H1 (cell line): Measurements from ENCODE around the gene PRKAR2B. TPM values are rescaled to one million over a fixed set of nuclear protein-coding genes. Genes with fewer than 3 reads are reported as not detected.

Experiments
- CTCF ChIA-PET: fragments of 300-600 bp; sonication (Branson Sonifier 250); formaldehyde crosslinking; loops from one replicate; lab custom pipeline; 2021; ENCODE audit not compliant: partially characterized antibody; lab: Charles Lee
- POLR2A ChIA-PET: fragments of 300-600 bp; sonication (Branson Sonifier 250); formaldehyde crosslinking; loops from one replicate; lab custom pipeline; 2021; ENCODE audit warnings: inconsistent platforms; ENCODE audit not compliant: partially characterized antibody; lab: Charles Lee
- DNase-seq, 2 experiments: peaks; one replicate each; pipeline versions ENCODE4 v3.0.0 to v3.0.0-alpha.2; 2010 to 2022; ENCODE audit warnings: low spot score in 2 of 2, low read depth in 1 of 2, mixed read lengths in 1 of 2
- FAIRE-seq: peaks from 2 replicates; lab custom pipeline; 2011; peaks lifted over from hg19 to GRCh38; lab: Jason Lieb, UNC
- H2AFZ ChIP-seq: 2 replicates; pipeline ENCODE4 v1.8.1; 2012; ENCODE audit warnings: low read length, inconsistent platforms
- H2AK5ac ChIP-seq: 2 replicates; pipeline ENCODE4 v1.6.1; 2013; ENCODE audit warnings: low read depth, low read length
- H2BK120ac ChIP-seq: replicated peaks from 2 replicates; pipeline ENCODE3; 2013; ENCODE audit warnings: low read depth, low read length, inconsistent platforms
- H2BK12ac ChIP-seq: 2 replicates; pipeline ENCODE4 v1.6.1; 2013; ENCODE audit warnings: low read depth, low read length
- H2BK15ac ChIP-seq: 2 replicates; pipeline ENCODE4 v1.6.1; 2013; ENCODE audit warnings: low read length
- H2BK20ac ChIP-seq: 2 replicates; pipeline ENCODE4 v1.6.1; 2013; ENCODE audit warnings: low read length
- H2BK5ac ChIP-seq: 2 replicates; pipeline ENCODE4 v1.6.1; 2013; ENCODE audit warnings: low read depth, low read length
- H3K14ac ChIP-seq: 2 replicates; pipeline ENCODE4 v1.6.1; 2013; ENCODE audit warnings: inconsistent platforms; ENCODE audit not compliant: insufficient read length
- H3K18ac ChIP-seq: 2 replicates; pipeline ENCODE4 v1.6.1; 2013; ENCODE audit warnings: low read length; ENCODE audit errors: extremely low read depth
- H3K23ac ChIP-seq: 2 replicates; pipeline ENCODE4 v1.6.1; 2013; ENCODE audit warnings: inconsistent platforms; ENCODE audit not compliant: insufficient read length
- H3K23me2 ChIP-seq: 2 replicates; pipeline ENCODE4 v1.6.1; 2013; ENCODE audit warnings: low read depth, low read length
- H3K27ac ChIP-seq: 2 replicates; pipeline ENCODE4 v1.6.1; 2011; ENCODE audit warnings: low read depth, low read length, inconsistent platforms
- H3K27me3 ChIP-seq, 4 experiments: replicated peaks in 1 of 4; 1 replicate in 1 of 4; 2 replicates in 3 of 4; pipeline versions ENCODE4 v1.6.1 to v1.8.1; 2011 to 2013; ENCODE audit warnings: low read length in 3 of 4, mild to moderate bottlenecking in 3 of 4, inconsistent platforms in 2 of 4, mixed read lengths in 2 of 4, moderate library complexity in 1 of 4; ENCODE audit not compliant: control insufficient read depth in 3 of 4, insufficient read depth in 3 of 4; ENCODE audit errors: extremely low read depth in 1 of 4
- H3K36me3 ChIP-seq, 4 experiments: 2 replicates each; pipeline versions ENCODE4 v1.6.1 to v1.8.1; 2011 to 2013; ENCODE audit warnings: mild to moderate bottlenecking in 4 of 4, low read length in 3 of 4, moderate library complexity in 2 of 4, control low read depth in 1 of 4, inconsistent platforms in 1 of 4; ENCODE audit not compliant: insufficient read depth in 4 of 4, control insufficient read depth in 2 of 4
- H3K4ac ChIP-seq: replicated peaks from 2 replicates; pipeline ENCODE3; 2013; ENCODE audit warnings: low read length, low read depth, mixed read lengths, inconsistent platforms; ENCODE audit not compliant: insufficient read length
- H3K4me1 ChIP-seq, 4 experiments: replicated peaks in 1 of 4; 1 replicate in 1 of 4; 2 replicates in 3 of 4; pipeline versions ENCODE4 v1.6.1 to v1.8.1; 2011 to 2013; ENCODE audit warnings: low read length in 3 of 4, inconsistent platforms in 2 of 4, mixed read lengths in 1 of 4; ENCODE audit not compliant: insufficient read depth in 4 of 4, control insufficient read depth in 3 of 4
- H3K4me2 ChIP-seq, 2 experiments: 2 replicates each; pipeline versions ENCODE4 v1.6.1 to v1.8.1; 2011 to 2013; ENCODE audit warnings: low read depth in 2 of 2, low read length in 2 of 2, control low read depth in 1 of 2, inconsistent platforms in 1 of 2, mild to moderate bottlenecking in 1 of 2; ENCODE audit not compliant: insufficient read depth in 1 of 2
- H3K4me3 ChIP-seq, 4 experiments: fragments of 200-600, 300-600 bp in 1 of 4; sonication (generic), shearing (Covaris generic), sonication (Bioruptor Twin) in 1 of 4; 2 replicates each; pipeline versions ENCODE4 v1.5.1 to v1.8.1; 2011 to 2016; ENCODE audit warnings: low read length in 4 of 4, low read depth in 3 of 4, control low read depth in 2 of 4, inconsistent platforms in 2 of 4, mild to moderate bottlenecking in 2 of 4, mixed read lengths in 1 of 4, moderate library complexity in 1 of 4; ENCODE audit not compliant: insufficient read depth in 2 of 4; ENCODE audit errors: extremely low read depth in 1 of 4
- H3K56ac ChIP-seq: replicated peaks from 2 replicates; pipeline ENCODE3; 2013; ENCODE audit warnings: low read depth, mild to moderate bottlenecking, mixed read lengths, low read length, inconsistent platforms; ENCODE audit not compliant: insufficient read length
- H3K79me1 ChIP-seq: 2 replicates; pipeline ENCODE4 v1.6.1; 2013; ENCODE audit warnings: low read depth, low read length, control low read depth
- H3K79me2 ChIP-seq, 2 experiments: 2 replicates each; pipeline versions ENCODE4 v1.6.1 to v1.8.1; 2012 to 2013; ENCODE audit warnings: low read length in 2 of 2, mild to moderate bottlenecking in 2 of 2, inconsistent platforms in 1 of 2; ENCODE audit not compliant: insufficient read depth in 2 of 2, control insufficient read depth in 1 of 2
- H3K9ac ChIP-seq, 4 experiments: replicated peaks in 1 of 4; 1 replicate in 1 of 4; 2 replicates in 3 of 4; pipeline versions ENCODE4 v1.6.1 to v1.8.1; 2011 to 2013; ENCODE audit warnings: low read depth in 3 of 4, low read length in 3 of 4, control low read depth in 2 of 4, mild to moderate bottlenecking in 2 of 4, moderate library complexity in 2 of 4, inconsistent platforms in 1 of 4; ENCODE audit errors: extremely low read depth in 1 of 4
- H3K9me3 ChIP-seq, 2 experiments: 2 replicates each; pipeline versions ENCODE4 v1.6.1 to v1.8.1; 2012 to 2013; ENCODE audit warnings: mild to moderate bottlenecking in 2 of 2, moderate library complexity in 2 of 2, control low read depth in 1 of 2, inconsistent platforms in 1 of 2, low read depth in 1 of 2, low read length in 1 of 2, mixed read lengths in 1 of 2; ENCODE audit not compliant: insufficient read depth in 2 of 2
- H4K20me1 ChIP-seq, 2 experiments: replicated peaks in 1 of 2; 2 replicates each; pipeline versions ENCODE3 to v1.8.1; 2011 to 2013; ENCODE audit warnings: inconsistent platforms in 2 of 2, low read length in 2 of 2, mild to moderate bottlenecking in 1 of 2; ENCODE audit not compliant: insufficient read depth in 2 of 2, control insufficient read depth in 1 of 2
- H4K5ac ChIP-seq: 2 replicates; pipeline ENCODE4 v1.6.1; 2013; ENCODE audit warnings: low read length, low read depth, mixed read lengths, inconsistent platforms; ENCODE audit not compliant: insufficient read length
- H4K8ac ChIP-seq: 2 replicates; pipeline ENCODE4 v1.8.0; 2013; ENCODE audit warnings: mild to moderate bottlenecking, moderate library complexity, low read length, inconsistent platforms; ENCODE audit not compliant: insufficient read depth; ENCODE audit errors: extremely low read depth
- H4K91ac ChIP-seq: replicated peaks from 2 replicates; pipeline ENCODE3; 2013; ENCODE audit warnings: low read length, mixed read lengths, inconsistent platforms; ENCODE audit not compliant: insufficient read length
- BCL11A ChIP-seq, 2 experiments: IDR thresholded peaks; one replicate each; pipeline ENCODE4 v1.6.1; 2011; ENCODE audit warnings: low read depth in 2 of 2, low read length in 2 of 2, mild to moderate bottlenecking in 2 of 2
- BRCA1 ChIP-seq: IDR thresholded peaks from 2 replicates; pipeline ENCODE4 v1.6.1; 2012; ENCODE audit warnings: low read depth, low read length, improper control_type of control experiment
- CEBPB ChIP-seq: IDR thresholded peaks from 2 replicates; pipeline ENCODE4 v1.6.1; 2012; ENCODE audit warnings: low read depth, low read length
- EGR1 ChIP-seq: IDR thresholded peaks from 2 replicates; pipeline ENCODE4 v1.6.1; 2011; ENCODE audit warnings: low read depth, low read length, borderline replicate concordance
- HDAC2 ChIP-seq, 2 experiments: fragments of 300-600 bp in 1 of 2; sonication (generic) in 1 of 2; IDR thresholded peaks; 2 replicates each; pipeline ENCODE4 v1.6.1; 2011 to 2012; ENCODE audit warnings: low read depth in 2 of 2, low read length in 2 of 2, mild to moderate bottlenecking in 2 of 2, moderate library complexity in 2 of 2, borderline replicate concordance in 1 of 2, inconsistent platforms in 1 of 2
- KDM4A ChIP-seq: IDR thresholded peaks from one replicate; pipeline ENCODE4 v1.7.1; 2012; ENCODE audit warnings: low read depth, mild to moderate bottlenecking, moderate library complexity, low read length, inconsistent platforms; ENCODE audit not compliant: severe bottlenecking
- POLR2AphosphoS5 ChIP-seq: IDR thresholded peaks from 2 replicates; pipeline ENCODE4 v1.6.1; 2011; ENCODE audit warnings: low read depth, low read length
- SIN3A ChIP-seq, 2 experiments: IDR thresholded peaks in 1 of 2; conservative IDR thresholded peaks in 1 of 2; 2 replicates each; pipeline ENCODE4 v1.6.1; 2011 to 2012; ENCODE audit warnings: low read length in 2 of 2, improper control_type of control experiment in 1 of 2, low read depth in 1 of 2, mild to moderate bottlenecking in 1 of 2
- SIRT6 ChIP-seq: IDR thresholded peaks from one replicate; pipeline ENCODE4 v1.7.1; 2012; ENCODE audit warnings: low read length, inconsistent platforms
- YY1 ChIP-seq: IDR thresholded peaks from 2 replicates; pipeline ENCODE4 v1.6.1; 2011; ENCODE audit warnings: low read depth, mild to moderate bottlenecking, low read length
- ZNF274 ChIP-seq: IDR thresholded peaks from 2 replicates; pipeline ENCODE4 v1.7.0; 2012; ENCODE audit warnings: low read length, borderline replicate concordance; ENCODE audit errors: extremely low read depth
- WGBS, 2 experiments: shearing (Covaris generic) in 1 of 2; methylation state at CpG; one replicate each; pipeline versions ENCODE4 v1.1.6 to v1.1.7; 2013 to 2015; ENCODE audit warnings: low lambda C conversion rate in 2 of 2, mixed read lengths in 2 of 2, inconsistent platforms in 1 of 2, low coverage in 1 of 2, missing lambda C conversion rate in 1 of 2; ENCODE audit not compliant: insufficient replicate concordance in 2 of 2, insufficient coverage in 1 of 2, insufficient read length in 1 of 2; ENCODE audit errors: extremely low coverage in 1 of 2, missing lambda C conversion rate in 1 of 2; 5-methylcytosine and 5-hydroxymethylcytosine counted together
- polyA plus RNA-seq, 7 experiments: library from polyadenylated mRNA; depleted of rRNA in 3 of 7; stranded (reverse) in 5 of 7; unstranded in 2 of 7; fragments of >200 nt in 5 of 7; fragments of 200-250 nt in 2 of 7; gene quantifications; 1 replicate in 5 of 7; 2 replicates in 1 of 7; 4 replicates in 1 of 7; pipeline versions ENCODE4 v1.2.1 to v1.2.3, GENCODE V29; 2011 to 2013; ENCODE audit warnings: missing spikeins in 2 of 7, mixed read lengths in 2 of 7
- total RNA-seq: library from RNA; stranded (reverse); fragmentation: NEBNext Ultra II Directional; extraction: Animal tissue kit (Norgen Biotek cat#: 25700); gene quantifications from 2 replicates; pipeline ENCODE4 v1.2.1, GENCODE V29; 2021
- TF ChIP-seq, protein P1 (sequence below): IDR thresholded peaks from 2 replicates; pipeline ENCODE4 v1.6.1; 2011; ENCODE audit warnings: low read depth, mild to moderate bottlenecking, low read length; ENCODE audit not compliant: insufficient read depth

PRKAR2B gene
- total and polyA plus RNA-seq, 2 of the 8 experiments (the other 6 are each of a cell fraction or from before 2014, with no cell fraction given): 10.4 to 37.0 TPM

DNA sequence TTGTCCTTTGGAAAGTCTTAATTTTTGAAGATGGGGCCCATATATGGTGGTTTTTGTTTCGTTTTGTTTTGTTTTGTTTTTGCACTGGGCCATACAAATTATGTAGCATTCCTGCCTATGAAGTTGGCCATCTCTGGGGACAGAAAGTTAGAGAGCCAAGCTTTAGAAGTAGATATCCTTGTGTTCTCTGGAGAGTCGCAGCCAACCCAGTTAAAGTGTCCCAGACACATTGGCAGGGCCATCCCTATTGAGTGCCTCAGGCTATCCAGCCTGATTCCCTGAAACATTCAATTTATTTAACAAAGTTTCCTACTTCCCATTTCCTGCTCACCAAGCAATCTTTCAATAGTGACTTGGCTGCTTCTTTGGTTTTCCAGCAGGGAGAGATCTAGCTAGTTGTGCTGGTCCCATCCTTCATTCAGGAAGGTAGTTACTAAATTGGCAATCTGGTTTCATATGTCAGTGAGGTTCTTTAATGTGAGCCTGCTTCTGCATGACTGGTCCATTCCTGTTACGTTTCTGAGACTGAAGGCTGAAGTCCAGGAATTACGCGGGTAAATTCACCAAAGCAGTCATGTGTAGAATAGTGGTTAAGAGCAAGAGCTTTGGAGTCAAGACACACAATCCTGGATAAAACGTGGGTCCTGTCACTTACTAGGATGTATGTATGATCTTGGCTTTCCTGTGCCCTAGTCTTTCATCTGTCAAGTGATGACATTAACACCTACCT, 75.0 kb downstream of the PRKAR2B start:
- Histone ChIP-seq H3K79me1 (no peaks in the 10 kb centered on the region; the same call in 1 of the 2 replicates), H4K8ac (no peak overlapping the region), H2BK120ac (no peak overlapping the region), H3K9ac (no peak overlapping the region), H3K4me3 (no peak overlapping the region), H3K56ac (no peak overlapping the region), H4K5ac (no peak overlapping the region), H3K14ac (no peak overlapping the region), H3K27ac (no peak overlapping the region), H3K4me2 (no peak overlapping the region), H3K23me2 (no peaks in the 10 kb centered on the region), H2BK15ac (no peak overlapping the region), H3K9me3 (no peaks in the 10 kb centered on the region), H2BK5ac (no peak overlapping the region), H3K36me3 (no peaks in the 10 kb centered on the region), H2AK5ac (no peak overlapping the region), H2BK12ac (no peak overlapping the region), H3K27me3 (no peaks in the 10 kb centered on the region), H3K79me2 (peaks cover 0 to 4% of the 10 kb centered on the region in 2 experiments; a peak in 1 of 4 replicates), H4K91ac (no peak overlapping the region), H3K18ac (no peak overlapping the region), H3K23ac (no peak overlapping the region), H2AFZ (no peak overlapping the region), H4K20me1 (no peaks in the 10 kb centered on the region), H2BK20ac (no peak overlapping the region), H3K4me1 (no peaks in the 10 kb centered on the region; a peak in 1 of 7 replicates), H3K4ac (no peak overlapping the region)
- FAIRE-seq (no peak), DNase-seq (no peak)
- ChIA-PET CTCF (interaction anchor here (1.5 to 3.6 kb wide), 2 partner anchors 9 to 28 kb away, joined by 4 to 19 read pairs; no protein-coding TSS in a partner anchor), POLR2A (no interaction called here)
- WGBS, 2 experiments: 90% methylated on average over 6 of the region's 6 CpGs; no CpG with 5 or more reads in 1 of the 2 experiments
- TF ChIP-seq BRCA1 (no peak), HDAC2 (IDR thresholded peaks at IDR 0.05; ENCODE audit: borderline replicate concordance in 1 of 2, low read depth in 2 of 2, low read length in 2 of 2) (no peak), KDM4A (no peak), BCL11A (IDR thresholded peaks at IDR 0.05; ENCODE audit: low read depth in 2 of 2, low read length in 2 of 2) (no peak), POLR2AphosphoS5 (no peak), YY1 (no peak), ZNF274 (no peak), EGR1 (no peak), SIN3A (conservative IDR thresholded peaks at IDR 0.05 in 1 of 2, IDR thresholded peaks at IDR 0.05 in 1 of 2; ENCODE audit: low read depth in 1 of 2, low read length in 2 of 2) (no peak), CEBPB (no peak), SIRT6 (no peak)
- TF ChIP-seq, protein P1, sequence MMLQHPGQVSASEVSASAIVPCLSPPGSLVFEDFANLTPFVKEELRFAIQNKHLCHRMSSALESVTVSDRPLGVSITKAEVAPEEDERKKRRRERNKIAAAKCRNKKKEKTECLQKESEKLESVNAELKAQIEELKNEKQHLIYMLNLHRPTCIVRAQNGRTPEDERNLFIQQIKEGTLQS: no peak
